HG02938 (cell line): ENCODE data around the gene MTA2.
"Not testable (repeated sequence)": the region's sequence is repeated elsewhere in the genome, so short reads cannot be mapped to it uniquely, and the experiment has no call there.

Experiments
- ATAC-seq: cut with Tn5 transposase; IDR thresholded peaks from one replicate; pipeline ENCODE4 v1.9.1; 2021; ENCODE audit warnings: mild to moderate bottlenecking, moderate library complexity; ENCODE audit not compliant: unreplicated experiment

MTA2 gene

DNA sequence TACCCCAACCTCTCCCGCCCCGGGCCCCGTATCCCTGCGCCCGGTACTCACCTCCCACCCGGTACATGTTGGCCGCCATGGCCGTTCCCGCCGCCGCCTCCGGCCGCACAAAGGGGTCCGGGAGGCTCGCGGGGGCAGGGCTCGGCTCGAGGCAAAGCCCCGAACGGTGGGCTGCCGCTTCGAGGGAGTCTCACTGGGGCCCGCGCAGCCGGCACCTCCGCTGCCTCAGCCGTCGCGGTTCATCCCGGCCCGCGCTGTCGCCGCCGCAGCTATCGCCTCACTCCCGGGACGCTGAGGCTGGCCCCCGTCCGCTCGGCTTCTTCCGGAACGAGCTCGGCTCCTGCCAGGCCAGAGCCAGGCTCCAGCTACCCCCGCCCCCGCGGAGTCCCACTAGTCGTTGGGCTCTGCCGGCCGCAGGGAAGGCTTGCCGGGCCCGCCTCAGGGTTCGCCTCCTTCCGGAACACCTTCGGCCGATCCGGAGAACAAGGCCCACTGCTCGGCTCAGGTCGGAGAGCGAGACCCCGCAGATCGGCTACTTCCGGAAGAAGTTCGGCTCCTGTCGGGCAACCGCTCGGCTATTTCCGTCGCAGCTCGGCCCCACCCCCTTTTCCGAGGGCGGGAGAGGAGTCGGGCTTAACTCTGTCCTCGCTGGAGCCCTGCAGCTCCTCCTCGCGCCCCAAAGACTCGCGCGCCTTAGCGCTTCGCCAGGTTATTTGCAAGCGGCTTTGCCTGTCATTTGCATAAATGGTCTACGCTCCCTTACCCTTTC, at the start of gene MTA2:
TSS of gene MTA2 (minus strand) at position 494 of the 769 bp plus-strand sequence. CDS start at position 79, 415 bp downstream.
- ATAC-seq: peak; percentile 71

DNA sequence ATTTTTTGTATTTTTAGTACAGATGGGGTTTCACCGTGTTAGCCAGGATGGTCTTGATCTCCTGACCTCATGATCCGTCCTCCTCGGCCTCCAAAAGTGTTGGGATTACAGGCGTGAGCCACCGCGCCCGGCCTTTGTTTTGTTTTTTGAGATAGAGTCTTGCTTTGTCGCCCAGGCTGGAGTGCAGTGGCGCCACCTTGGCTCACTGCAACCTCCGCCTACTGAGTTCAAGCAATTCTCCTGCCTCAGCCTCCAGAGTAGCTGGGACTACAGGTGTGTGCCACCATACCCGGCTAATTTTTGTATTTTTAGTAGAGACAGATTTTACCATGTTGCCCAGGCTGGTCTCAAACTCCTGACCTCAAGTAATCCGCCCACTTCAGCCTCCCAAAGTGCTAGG, 48.6 kb upstream of the MTA2 start:
- not testable (repeated sequence) for ATAC-seq

DNA sequence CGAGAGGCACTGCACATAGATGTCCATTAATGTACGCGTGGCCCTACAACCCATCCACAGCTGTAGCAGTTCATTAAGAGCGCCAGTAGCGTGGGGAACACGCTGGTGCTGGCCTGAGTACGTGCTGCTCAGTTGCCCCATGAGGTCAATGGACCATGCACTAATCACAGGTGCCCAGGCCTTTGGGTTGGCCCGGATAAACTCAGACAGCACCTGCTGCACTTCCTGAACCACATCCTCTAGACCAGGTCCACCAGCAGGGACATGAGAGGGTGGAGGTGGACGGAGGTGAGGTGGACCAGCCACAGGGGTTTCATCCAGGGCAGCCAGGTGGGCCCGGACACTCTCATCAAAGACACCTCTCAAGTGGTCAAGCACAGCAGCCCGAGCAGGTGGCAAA, 47.8 kb upstream of the MTA2 start:
- ATAC-seq: no peak

DNA sequence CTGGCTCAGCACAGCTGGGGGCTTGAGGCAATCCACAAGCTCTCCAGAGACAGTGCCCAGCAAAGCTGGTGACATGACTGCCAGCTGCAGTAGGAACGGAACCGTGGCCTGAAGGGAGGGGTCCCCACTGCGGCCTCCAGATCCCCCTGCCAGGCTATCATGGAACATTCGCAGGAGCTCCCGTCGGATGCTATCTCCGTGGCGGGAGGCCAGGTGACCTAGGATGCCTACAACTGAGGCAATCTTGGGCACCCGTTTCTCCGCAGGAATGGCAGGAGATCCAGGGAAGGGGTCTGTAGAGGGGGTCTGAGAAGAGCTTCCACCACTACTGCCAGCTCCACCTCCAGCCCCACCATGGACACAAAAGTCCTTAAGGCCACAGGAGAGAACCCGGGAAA, 47.3 kb upstream of the MTA2 start:
- ATAC-seq: no peak

DNA sequence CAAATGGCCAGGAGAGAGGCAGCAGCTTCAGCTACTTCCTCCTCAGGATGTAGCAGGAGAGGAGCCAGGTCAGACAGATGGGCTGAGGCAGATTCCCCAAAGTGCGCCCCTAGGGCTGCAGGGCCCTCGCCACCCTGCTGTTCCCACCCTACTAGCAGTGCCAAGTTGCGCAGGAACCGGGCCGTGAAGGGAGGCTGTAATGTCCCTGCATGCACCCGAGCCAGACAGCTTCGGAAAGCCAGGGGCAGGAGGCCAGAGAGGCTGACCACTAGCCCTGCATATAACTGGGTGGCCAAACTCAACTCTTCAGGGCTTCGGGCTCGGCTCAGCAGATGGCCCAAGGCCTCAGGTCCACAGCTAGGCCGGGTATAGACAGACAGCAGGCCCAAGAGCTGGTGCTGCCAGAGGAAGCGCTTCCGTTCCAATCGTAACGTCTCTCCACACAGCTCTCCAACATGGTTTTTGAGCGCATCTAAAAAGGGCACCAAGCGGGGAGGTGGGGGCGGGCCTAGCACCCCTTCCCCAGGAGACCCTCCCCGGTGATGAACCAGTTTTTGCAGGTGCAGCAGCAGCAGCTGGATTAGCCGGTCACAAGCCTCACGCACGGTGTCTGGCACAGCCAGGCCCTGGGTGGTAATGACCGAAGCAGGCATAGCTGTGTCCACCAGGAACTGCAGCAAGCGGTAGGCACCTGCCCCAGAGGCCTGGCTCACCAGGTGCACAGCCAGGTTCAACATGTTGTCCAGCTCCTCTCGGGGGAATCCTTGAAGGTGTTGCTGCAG, 46.7 kb upstream of the MTA2 start:
- no peak for ATAC-seq

DNA sequence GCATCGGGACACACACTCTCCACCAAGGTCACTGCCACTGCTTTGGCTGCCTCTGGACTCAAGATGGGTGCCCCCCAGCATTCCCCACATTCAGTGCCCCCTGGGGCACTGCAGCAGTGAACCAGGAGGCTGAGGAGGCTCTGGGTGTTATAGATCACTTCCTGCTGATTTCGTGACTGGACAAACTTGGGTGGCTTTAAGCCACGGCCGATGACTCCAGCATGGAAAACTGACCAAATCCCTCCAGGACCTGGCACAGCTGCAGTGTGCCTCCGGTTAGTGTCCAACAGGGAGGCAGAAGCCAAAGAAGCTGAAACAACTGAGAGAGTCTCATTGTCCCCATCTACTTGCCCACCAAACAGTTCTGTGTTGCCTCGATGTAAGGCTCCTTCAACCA, 45.9 kb upstream of the MTA2 start:
- ATAC-seq: no peak

DNA sequence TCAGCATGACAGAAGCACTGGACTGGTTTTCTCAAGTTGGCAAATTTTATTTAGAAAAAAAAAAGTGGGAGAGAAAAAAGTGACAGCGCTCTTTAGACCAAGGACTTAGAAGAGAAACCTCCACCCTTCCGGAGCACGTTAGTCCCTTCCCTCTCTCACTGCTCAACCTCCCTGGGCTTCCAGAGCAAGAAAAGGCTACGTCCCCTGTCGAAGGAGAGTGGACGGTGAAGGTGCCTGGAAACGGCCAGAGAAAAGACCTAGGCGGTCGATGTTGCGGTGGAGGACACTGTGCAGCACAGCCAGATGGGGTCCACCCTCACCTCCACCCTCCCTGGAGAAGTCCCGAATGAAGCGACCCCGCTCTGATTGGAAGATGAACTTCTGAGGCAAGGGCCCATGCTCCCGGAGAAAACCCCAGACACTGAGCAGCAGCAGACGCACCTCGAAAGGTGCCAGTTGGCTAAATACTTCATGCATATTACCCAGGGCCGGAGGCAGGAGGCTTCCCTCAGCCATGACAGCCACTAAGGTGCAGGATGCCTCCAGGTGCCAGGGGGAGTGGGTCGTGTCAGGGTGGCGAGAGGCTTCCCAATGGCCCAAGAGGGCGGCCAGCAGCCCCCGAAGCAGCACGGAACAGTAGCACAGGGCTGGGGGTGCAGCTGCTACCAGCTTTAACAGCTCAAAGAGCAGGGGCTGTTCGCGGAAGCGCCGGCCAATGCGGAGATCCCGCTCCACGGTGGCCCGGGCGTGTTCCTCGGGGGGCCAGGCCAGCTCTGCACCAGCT, 45.4 kb upstream of the MTA2 start:
- no peak for ATAC-seq

DNA sequence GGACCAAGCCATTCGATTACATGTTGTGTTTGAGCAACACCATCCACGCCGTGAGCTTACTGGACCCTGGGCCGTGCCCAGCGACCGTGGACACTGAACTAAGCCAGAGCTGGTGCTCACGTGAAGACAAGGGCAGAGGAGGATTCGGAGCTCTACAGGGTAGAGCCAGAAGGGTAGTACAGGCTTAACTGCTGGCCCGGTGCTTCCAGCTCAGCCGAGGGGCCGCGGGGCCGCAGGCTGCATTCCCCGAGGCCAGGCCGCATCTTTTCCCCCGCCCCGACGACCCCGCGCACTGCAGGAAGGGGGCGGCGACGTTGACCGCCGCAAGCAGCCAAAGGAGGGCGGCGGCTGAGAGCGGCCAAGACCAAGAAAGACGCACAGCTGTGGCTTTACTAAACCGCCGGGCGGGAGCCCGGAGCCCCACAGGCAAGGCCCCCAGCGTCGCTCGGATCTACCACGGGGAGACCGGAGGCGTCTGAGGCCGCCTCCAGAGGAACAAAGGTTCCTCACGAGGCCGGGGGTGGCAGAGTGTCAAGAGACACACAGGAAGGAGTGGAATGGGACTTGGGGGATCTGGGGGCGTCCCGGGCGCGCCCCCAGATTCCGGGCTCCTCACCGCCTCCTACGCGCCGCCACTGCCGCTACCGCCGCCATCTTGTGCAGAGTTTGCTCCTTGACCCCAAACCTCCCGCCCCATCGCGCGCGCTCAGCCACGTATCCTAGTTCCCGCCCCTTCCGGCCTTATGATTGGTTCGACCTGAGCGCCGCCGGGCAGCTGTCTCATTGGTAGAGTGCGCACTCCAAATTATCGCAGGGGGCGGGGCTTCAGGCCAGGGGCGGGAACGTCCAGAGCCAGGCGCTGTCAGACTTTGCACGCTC, 44.5 kb upstream of the MTA2 start, which contains the start of gene GANAB:
TSS of gene GANAB (minus strand) at position 668 of the 879 bp plus-strand sequence. CDS start at position 654, 14 bp downstream.
- ATAC-seq: peak; percentile 90

DNA sequence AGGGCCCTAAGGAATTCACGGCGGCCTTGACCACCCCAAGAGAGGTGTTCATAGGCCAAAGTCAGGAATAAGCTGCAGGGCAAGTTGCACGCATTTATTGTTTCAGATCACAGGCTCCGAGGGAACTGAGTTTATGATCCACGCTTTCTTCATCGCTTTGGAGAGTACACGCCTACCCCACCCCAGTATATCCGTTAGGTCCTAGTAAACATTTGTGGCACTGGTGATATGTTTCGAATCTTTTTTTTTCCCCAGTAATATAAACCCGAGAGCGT, 43.9 kb upstream of the MTA2 start:
- ATAC-seq: no peak

DNA sequence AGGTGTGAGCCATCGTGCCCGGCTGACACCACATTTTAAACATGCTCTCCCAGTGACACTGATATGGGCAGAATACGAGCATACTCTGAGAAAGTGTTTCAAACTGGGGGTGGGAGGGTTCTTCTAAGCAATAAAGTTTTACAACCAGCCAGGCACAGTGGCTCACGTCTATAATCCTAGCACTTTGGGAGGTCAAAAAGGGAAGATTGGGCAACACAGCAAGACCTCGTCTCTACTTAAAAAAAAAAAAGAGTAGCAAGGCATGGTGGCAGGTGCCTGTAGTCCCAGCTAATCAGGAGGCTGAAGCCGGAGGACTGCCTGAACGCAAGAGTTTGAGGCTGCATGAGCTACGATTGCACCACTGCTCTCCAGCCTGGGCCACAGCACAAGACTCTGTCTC, 42.6 kb upstream of the MTA2 start:
- no peak for ATAC-seq

DNA sequence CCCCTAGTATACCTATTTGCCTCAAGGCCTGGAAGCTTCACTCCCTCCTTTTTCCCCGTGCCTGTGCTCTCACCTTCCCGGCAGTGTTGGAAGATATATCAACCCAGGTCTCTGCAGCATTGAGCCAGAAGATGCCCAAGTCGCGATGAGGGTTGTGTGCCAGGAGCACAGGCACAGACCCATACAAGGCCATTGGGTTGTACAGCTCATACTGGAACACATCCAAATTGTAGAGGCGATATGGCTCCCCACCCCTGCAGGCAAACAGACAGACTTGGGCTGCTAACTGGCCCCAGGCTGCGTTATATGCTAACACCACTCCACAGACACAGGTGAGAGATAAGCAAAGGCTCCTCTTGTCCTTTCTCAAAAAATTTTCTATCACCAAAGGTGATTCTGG, 30.8 kb upstream of the MTA2 start:
- no peak for ATAC-seq

DNA sequence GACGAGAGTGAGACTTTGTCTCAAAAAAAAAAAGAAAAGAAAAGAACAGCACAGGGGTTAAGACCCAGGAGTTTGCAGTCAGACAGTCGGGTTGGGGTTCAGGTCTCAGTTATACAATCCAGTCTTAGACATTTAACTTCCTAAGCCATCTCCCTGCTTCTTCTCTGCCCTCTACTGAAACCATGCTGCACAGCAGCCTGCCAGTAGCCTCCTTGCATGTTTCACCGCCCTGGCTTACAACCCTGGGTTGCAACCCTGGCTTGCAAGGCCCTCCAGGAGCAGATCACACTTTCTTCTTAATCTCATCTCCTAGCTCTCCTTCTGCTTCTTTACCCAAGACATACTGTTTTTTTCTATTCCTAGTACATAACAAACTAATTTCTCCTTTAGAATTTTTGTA, 26.0 kb upstream of the MTA2 start:
- ATAC-seq: no peak

DNA sequence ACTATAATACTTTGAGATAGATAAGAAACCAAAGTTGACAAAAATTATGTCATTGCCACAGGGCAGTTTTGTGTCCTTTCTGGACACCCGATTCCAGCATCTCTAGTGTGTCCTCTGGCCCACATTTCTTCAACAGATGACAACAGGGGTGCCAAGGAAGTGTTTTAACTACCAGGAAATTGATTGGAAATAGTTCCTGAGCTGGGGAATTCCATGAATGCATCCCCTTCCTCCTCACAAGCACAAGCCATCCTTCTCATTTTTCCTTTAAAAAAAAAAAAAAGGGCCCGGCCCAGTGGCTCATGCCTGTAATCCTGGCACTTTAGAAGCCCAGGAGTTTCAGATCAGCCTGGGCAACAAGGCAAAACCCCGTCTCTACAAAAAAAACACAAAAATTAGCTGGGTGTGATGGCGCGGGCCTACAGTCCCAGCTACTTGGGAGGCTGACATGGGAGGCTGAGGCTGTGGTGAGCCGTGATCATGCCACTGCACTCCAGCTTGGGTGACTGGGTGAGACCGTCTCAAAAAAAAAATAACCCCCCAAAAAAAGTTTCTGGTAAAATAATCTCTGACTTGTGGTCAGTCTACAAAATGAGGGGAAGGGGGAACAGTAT, 20.9 kb upstream of the MTA2 start:
- no peak for ATAC-seq

DNA sequence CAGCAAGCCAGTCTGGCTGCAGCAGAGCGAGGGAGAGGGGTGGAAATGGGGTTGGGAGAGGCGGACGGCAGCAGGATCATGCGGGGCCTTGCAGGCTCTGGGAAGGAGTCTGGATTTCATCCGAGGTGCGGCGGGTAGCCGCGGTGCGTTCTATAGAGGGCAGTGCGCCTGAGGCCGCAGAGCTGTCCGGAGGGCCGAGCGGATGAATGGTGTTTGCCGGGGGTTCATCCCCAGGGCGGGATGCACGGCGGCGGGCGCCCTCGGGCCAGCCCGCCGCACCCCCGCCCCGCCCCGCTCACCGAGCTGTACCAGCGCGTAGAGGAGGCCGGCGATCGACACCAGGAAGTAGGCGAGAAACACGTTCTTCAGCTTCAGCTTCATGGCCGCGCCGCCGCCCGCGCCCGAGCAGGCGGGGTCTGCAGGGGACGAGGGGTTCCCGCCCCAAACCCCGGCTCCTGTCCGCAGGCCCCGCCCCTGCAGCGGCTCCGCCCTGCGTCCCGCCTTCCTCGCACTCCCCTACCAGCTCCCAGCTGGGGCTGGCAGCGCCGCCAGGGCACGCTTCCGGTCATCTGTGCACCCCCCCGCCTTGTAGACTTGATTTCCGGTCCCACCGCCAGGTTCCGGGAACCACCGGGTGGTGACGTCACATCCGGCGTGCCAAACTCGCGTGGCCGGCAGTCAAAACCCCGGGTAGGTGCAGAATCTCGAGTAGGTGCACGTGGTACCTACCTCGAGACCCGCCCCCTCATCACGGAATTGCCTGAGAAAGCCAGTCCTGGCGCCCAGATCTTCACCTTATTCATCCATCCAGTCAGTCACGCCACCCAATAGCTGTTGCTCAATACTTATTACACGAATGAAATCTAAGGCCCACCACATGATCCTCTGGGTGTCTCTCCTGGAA, 20.2 kb upstream of the MTA2 start, which contains the start of gene B3GAT3:
TSS of gene B3GAT3 (minus strand) at position 420 of the 904 bp plus-strand sequence. CDS start at position 381, 39 bp downstream.
- ATAC-seq: peak; percentile 88

DNA sequence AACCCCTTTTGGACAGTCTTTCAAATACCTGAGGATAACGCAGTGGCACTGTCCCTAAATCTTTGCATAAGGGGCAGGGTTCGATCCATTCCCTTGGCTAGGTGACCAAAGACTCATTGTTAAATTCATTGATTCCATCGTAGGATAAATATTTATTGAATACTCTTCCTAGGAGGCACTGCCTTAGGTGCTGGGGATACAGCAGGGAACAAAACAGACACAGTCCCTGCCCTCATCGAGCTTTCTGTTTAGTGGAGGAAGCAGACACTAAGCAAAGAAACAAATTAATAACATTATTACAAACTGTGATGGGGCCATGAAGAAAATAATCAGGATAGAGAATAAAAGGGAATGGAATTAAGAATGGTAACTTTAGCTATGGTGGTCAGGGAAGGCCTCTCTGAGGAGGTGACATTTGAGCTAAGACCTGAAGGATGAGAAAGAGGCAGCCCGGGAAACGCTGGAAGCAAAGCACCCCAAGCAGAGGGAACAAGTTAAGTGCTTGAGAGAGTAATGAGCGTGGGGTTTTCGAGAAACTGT, 19.4 kb upstream of the MTA2 start:
- no peak for ATAC-seq

DNA sequence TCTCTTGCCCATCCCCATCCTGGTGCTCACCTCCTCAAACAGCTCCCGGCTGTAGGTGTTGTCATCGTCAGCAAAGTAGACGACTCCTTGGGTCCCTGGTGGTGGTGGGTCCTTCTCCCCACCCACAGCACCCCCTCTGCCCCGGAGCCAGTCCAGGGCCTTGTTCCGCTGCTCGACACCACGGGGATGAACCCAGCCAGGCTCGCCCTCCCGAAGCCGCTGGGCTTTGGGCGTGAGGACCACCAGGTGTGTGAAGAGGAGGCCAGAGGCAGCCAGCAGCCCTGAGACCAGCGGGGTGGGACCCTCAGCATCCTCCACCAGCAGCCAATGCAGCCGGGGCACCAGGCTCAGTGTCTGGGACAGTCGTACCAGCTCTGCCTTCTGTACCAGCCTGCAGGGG, 15.3 kb upstream of the MTA2 start:
- ATAC-seq: not testable (repeated sequence)

DNA sequence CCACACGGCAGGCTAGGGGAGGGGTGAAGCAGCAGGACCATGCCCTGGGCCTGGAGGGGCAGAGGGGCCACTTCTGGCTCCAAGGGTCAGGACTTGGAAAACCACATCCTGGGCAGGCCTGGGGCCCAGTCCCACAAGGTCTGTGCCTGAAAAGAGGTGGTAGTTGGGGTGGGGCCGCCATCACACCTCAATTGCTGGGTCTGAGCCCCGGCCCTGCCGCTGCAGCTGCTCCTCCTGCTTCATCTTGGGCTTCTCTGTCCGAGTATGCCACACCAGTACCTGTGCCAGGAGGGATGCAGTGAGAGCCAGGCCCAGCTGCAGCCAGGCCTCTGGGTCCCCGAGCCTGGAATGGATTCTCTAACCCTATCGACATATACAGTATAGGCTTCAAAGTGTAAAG, 13.9 kb upstream of the MTA2 start:
- no peak for ATAC-seq

DNA sequence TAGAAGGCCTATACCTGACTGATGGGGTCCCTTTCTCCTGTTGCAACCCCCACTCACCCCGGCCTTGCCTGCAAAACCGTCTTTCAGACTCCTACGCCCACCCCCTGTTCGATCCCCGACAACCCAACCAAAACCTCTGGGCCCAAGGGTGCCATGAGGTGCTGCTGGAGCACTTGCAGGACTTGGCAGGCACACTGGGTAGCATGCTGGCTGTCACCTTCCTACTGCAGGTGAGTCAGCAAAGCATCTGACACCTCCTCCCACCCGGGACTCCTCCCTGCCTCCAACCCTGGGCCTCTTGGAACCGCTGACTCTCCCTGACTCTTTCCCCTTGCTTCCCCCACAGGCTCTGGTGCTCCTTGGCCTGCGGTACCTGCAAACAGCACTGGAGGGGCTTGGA, 12.6 kb upstream of the MTA2 start:
- no peak for ATAC-seq

DNA sequence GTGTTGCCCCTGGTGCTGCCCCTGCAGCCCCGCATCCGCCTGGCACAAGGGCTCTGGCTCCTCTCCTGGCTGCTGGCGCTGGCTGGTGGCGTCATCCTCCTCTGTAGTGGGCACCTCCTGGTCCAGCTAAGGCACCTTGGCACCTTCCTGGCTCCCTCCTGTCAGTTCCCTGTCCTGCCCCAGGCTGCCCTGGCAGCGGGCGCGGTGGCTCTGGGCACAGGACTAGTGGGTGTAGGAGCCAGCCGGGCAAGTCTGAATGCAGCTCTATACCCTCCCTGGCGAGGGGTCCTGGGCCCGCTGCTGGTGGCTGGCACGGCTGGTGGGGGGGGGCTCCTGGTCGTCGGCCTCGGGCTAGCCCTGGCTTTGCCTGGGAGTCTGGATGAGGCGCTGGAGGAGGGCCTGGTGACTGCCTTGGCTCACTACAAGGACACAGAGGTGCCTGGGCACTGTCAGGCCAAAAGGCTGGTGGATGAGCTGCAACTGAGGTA, 11.7 kb upstream of the MTA2 start:
- ATAC-seq: no peak
